Nephron progenitor cell (in vitro differentiated cells): ENCODE measurements around the gene NDUFS7.
A peak's percentile ranks its signal among the peaks of the same experiment; 100 is the strongest.
"Not testable (repeated sequence)": the region's sequence is repeated elsewhere in the genome, so short reads cannot be mapped to it uniquely, and the experiment has no call there.

Experiments
- DNase-seq: peaks from one replicate; pipeline ENCODE4 v3.0.0; 2021
- H3K27ac Mint-ChIP-seq: 2 replicates; pipeline ENCODE4 v1.8.0; 2021; ENCODE audit warnings: mild to moderate bottlenecking, moderate library complexity, mixed read lengths
- H3K27me3 Mint-ChIP-seq: 2 replicates; pipeline ENCODE4 v1.8.0; 2021; ENCODE audit warnings: mild to moderate bottlenecking, low read depth, mixed read lengths; ENCODE audit not compliant: poor library complexity
- H3K36me3 Mint-ChIP-seq: 2 replicates; pipeline ENCODE4 v1.8.0; 2021; ENCODE audit warnings: low read depth, mixed read lengths
- H3K4me1 Mint-ChIP-seq: 2 replicates; pipeline ENCODE4 v1.8.0; 2021; ENCODE audit warnings: mixed read lengths
- H3K4me3 Mint-ChIP-seq: 2 replicates; pipeline ENCODE4 v1.8.0; 2021; ENCODE audit warnings: mild to moderate bottlenecking, moderate library complexity, mixed read lengths
- H3K9me3 Mint-ChIP-seq: 2 replicates; pipeline ENCODE4 v1.8.0; 2021; ENCODE audit warnings: mild to moderate bottlenecking, moderate library complexity, mixed read lengths
- TF ChIP-seq, protein P1 (sequence below): fragments of 200-600 bp; sonication (generic); IDR thresholded peaks from 2 replicates; pipeline ENCODE4 v1.5.0; 2021; ENCODE audit warnings: antibody characterized with exemption

NDUFS7 gene

DNA sequence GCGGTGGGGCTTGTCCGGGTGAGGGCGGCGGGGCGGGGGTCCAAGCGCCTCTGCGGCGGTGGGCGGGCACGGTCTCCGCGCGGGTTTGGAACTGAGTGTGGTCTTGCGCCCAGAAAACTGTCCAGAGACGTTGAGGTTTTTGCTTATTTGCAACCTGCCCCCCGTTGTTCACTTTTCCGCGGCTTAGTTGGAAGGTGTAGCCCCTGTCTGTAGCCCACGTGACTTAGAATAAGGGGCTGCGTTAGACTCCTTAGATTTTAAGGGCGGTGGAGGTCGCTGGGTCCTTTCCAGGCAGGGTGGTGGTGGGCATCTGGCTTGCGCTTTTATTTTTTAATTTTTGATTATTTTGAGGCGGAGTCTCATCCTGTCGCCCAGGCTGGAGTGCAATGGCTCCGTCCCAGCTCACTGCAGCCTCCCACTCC, 55.2 kb downstream of the NDUFS7 start:
- Mint-ChIP-seq H3K27me3 (peaks cover 10% of the 10 kb centered on the region), H3K4me3 (peak overlapping the region; percentile 97), H3K27ac (peak overlapping the region; percentile 90), H3K9me3 (no peaks in the 10 kb centered on the region), H3K36me3 (peaks cover 33% of the 10 kb centered on the region), H3K4me1 (peaks cover 43% of the 10 kb centered on the region)
- DNase-seq: no peak
- TF ChIP-seq, protein P1, sequence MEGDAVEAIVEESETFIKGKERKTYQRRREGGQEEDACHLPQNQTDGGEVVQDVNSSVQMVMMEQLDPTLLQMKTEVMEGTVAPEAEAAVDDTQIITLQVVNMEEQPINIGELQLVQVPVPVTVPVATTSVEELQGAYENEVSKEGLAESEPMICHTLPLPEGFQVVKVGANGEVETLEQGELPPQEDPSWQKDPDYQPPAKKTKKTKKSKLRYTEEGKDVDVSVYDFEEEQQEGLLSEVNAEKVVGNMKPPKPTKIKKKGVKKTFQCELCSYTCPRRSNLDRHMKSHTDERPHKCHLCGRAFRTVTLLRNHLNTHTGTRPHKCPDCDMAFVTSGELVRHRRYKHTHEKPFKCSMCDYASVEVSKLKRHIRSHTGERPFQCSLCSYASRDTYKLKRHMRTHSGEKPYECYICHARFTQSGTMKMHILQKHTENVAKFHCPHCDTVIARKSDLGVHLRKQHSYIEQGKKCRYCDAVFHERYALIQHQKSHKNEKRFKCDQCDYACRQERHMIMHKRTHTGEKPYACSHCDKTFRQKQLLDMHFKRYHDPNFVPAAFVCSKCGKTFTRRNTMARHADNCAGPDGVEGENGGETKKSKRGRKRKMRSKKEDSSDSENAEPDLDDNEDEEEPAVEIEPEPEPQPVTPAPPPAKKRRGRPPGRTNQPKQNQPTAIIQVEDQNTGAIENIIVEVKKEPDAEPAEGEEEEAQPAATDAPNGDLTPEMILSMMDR: no peak

DNA sequence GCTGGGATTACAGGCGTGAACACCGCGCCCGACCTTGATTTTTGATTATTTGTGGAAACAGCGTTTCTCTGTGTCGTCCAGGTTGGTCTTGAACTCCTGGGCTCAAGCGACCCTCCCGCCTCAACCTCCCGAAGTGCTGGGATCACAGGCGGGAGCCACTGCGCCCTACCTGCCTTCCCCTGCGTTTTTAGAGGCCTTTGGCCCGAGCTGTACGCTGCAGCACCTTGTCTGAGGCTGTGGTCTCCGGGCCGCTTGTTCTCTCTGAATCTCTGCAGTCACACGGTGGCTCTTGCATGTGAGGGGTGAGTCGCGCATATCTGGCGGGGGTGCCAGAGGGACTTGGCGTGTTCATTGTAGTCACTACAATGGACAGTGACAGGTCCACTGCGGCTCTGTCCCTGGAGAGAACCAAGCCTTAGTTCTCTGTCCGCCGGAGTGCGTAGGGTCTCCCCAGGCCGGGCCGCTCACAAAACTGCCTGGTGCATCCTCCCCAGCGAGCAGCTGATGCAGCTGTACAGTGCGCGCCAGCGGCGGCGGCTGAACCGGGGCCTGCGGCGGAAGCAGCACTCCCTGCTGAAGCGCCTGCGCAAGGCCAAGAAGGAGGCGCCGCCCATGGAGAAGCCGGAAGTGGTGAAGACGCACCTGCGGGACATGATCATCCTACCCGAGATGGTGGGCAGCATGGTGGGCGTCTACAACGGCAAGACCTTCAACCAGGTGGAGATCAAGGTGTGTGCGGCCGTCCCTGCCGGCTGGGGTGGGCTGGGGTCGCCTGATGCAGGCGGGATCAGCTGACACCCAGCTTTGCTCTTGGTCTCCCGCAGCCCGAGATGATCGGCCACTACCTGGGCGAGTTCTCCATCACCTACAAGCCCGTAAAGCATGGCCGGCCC, 56.1 kb downstream of the NDUFS7 start:
- not testable (repeated sequence) for DNase-seq, H3K9me3 Mint-ChIP-seq
- Mint-ChIP-seq H3K27me3 (peaks cover 18% of the 10 kb centered on the region), H3K4me3 (peak overlapping the region; percentile 97), H3K4me1 (peaks cover 43% of the 10 kb centered on the region), H3K27ac (peak overlapping the region; percentile 90), H3K36me3 (peaks cover 33% of the 10 kb centered on the region)

DNA sequence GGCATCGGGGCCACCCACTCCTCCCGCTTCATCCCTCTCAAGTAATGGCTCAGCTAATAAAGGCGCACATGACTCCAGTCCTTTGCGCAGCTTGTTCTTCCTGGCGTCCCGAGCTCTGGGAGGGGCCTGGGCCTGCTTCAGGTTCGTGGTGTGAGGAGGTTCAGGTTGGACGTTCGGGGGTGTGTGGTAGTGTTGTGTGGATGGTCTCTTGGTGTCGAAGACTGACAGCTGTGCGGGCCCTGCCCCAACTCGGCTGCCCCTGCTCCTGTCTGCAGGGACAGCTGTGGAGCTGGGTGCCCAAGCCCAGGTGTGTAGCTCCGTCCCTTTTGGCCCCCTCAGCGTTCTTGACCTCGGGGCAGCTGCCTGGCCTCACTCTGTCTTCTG, 56.7 kb downstream of the NDUFS7 start:
- Mint-ChIP-seq H3K27ac (no peak overlapping the region), H3K36me3 (peaks cover 28% of the 10 kb centered on the region), H3K27me3 (peaks cover 22% of the 10 kb centered on the region), H3K9me3 (no peaks in the 10 kb centered on the region), H3K4me1 (peaks cover 41% of the 10 kb centered on the region), H3K4me3 (peak overlapping the region; percentile 97)
- no peak for DNase-seq
- TF ChIP-seq, protein P1: no peak

DNA sequence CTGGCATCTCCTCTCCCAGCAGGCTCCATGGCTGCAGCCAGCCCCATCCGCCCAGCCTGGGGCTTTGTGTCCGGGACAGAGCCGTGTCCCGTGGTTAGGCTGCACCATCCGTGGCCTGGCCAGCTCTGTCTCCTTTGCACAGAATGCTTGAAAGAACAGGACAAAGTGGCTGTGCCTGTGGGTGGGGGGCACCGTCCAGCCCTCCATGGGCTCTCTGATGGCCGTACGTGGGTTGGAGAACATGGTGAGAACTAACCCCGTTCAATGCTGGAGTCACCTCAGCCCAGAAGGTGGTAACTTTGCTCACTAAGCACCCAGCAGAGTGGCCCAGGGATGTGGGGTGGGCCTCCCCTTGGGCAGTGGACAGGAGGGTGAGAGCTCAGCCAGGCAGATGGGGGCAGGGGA, 57.3 kb downstream of the NDUFS7 start:
- H3K4me3 Mint-ChIP-seq: peak overlapping the region; percentile 97
- TF ChIP-seq, protein P1: no peak
- no peak for DNase-seq
- H3K9me3 Mint-ChIP-seq: no peaks in the 10 kb centered on the region
- H3K36me3 Mint-ChIP-seq: peaks cover 24% of the 10 kb centered on the region
- peaks cover 24% of the 10 kb centered on the region for H3K27me3 Mint-ChIP-seq
- peaks cover 37% of the 10 kb centered on the region for H3K4me1 Mint-ChIP-seq
- no peak overlapping the region for H3K27ac Mint-ChIP-seq

DNA sequence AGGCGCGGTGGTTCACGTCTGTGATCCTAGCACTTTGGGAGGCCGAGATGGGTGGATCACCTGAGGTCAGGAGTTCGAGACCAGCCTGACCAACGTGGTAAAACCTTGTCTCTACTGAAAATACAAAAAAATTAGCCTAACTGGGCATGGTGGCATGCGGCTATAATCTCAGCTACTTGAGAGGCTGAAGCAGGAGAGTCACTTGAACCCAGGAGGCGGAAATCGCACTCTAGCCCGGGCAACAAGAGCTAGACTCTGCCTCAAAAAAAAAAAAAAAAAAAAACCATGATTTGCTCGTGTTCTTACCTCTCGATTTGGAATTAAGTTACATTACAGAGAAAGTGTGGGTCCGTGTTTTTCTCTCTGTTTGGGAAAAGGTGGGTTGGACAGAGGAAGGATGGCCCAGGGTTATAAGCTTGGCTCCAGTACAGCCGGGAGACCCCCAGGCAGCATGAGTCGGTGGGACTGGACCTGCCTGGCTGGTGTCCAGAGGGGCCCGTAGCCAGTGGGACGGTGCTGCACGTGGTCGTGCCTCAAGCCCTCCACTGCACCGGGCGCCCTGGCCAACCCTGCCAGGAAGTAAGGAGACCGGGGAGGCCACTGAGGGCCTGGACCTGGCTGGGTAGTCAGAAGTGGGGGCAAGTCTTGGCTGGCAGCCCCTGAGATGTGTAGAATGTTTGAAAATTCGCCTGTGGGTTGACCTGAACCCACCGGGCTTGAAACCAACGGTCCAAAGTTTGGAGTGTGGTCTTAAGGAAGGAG, 58.2 kb downstream of the NDUFS7 start:
- Mint-ChIP-seq H3K4me1 (peaks cover 32% of the 10 kb centered on the region), H3K27ac (no peak overlapping the region), H3K36me3 (peaks cover 24% of the 10 kb centered on the region), H3K9me3 (no peaks in the 10 kb centered on the region), H3K4me3 (peak overlapping the region; percentile 18), H3K27me3 (peaks cover 28% of the 10 kb centered on the region)
- no peak for DNase-seq
- TF ChIP-seq, protein P1: no peak
